Smooth muscle cell (in vitro differentiated cells): ENCODE results near the gene NME2. TPM values are rescaled to one million over a fixed set of nuclear protein-coding genes. Genes with fewer than 3 reads are reported as not detected.

Source experiments
- DNase-seq: peaks from one replicate; lab custom pipeline; 2025; ENCODE audit not compliant: unreplicated experiment; lab: John Stamatoyannopoulos, UW
- H2AFZ ChIP-seq: fragments of 200-600 bp; sonication (generic); 2 replicates; pipeline ENCODE4 v1.6.0; 2016; ENCODE audit warnings: antibody characterized with exemption, low read depth, mild to moderate bottlenecking
- H3F3A ChIP-seq: fragments of 200-600 bp; sonication (generic); 2 replicates; pipeline ENCODE4 v1.6.0; 2017; ENCODE audit warnings: antibody characterized with exemption, low read depth
- H3K27ac ChIP-seq: fragments of 200-600 bp; sonication (generic); 2 replicates; pipeline ENCODE4 v1.5.1; 2016; ENCODE audit warnings: low read depth, mild to moderate bottlenecking
- H3K27me3 ChIP-seq: fragments of 200-600 bp; sonication (generic); 2 replicates; pipeline ENCODE4 v1.6.1; 2016; ENCODE audit warnings: low read depth, mild to moderate bottlenecking
- H3K36me3 ChIP-seq: fragments of 200-600 bp; sonication (generic); 2 replicates; pipeline ENCODE4 v1.5.1; 2016; ENCODE audit warnings: low read depth
- H3K4me1 ChIP-seq: fragments of 200-600 bp; sonication (generic); 2 replicates; pipeline ENCODE4 v1.5.1; 2016; ENCODE audit warnings: low read depth
- H3K4me2 ChIP-seq: fragments of 200-600 bp; sonication (generic); 2 replicates; pipeline ENCODE4 v1.6.0; 2016; ENCODE audit warnings: mild to moderate bottlenecking
- H3K4me3 ChIP-seq: fragments of 200-600 bp; sonication (generic); 2 replicates; pipeline ENCODE4 v1.5.1; 2016; ENCODE audit warnings: mild to moderate bottlenecking
- H3K79me2 ChIP-seq: fragments of 200-600 bp; sonication (generic); 2 replicates; pipeline ENCODE4 v1.6.0; 2016; ENCODE audit warnings: low read depth, mild to moderate bottlenecking
- H3K9ac ChIP-seq: fragments of 200-600 bp; sonication (generic); 2 replicates; pipeline ENCODE4 v1.6.0; 2016; ENCODE audit warnings: low read depth
- H3K9me3 ChIP-seq: fragments of 200-600 bp; sonication (generic); replicated peaks from 2 replicates; pipeline ENCODE4 v1.5.1; 2016; ENCODE audit warnings: low read depth
- H4K20me1 ChIP-seq: fragments of 200-600 bp; sonication (generic); 2 replicates; pipeline ENCODE4 v1.6.0; 2016; ENCODE audit warnings: low read depth
- CTCF ChIP-seq: fragments of 200-600 bp; sonication (generic); IDR thresholded peaks from 2 replicates; pipeline ENCODE4 v1.5.1; 2017; ENCODE audit warnings: borderline replicate concordance, mild to moderate bottlenecking, antibody characterized with exemption; ENCODE audit not compliant: insufficient read depth, poor library complexity, severe bottlenecking
- WGBS: methylation state at CpG from one replicate; pipeline ENCODE4 v1.1.7; 2016; ENCODE audit warnings: low lambda C conversion rate; 5-methylcytosine and 5-hydroxymethylcytosine counted together
- polyA plus RNA-seq: library from polyadenylated mRNA; unstranded; fragments of >200 nt; fragmentation: Nextera tagmentation; extraction: Ambion mirVana; gene quantifications from 2 replicates; pipeline ENCODE4 v1.2.1, GENCODE V29; 2016
- total RNA-seq: library from RNA; depleted of rRNA; stranded (reverse); fragments of >200 nt; gene quantifications from 2 replicates; pipeline ENCODE4 v1.2.3, GENCODE V29; 2014

The NME2 gene
- total and polyA plus RNA-seq, 2 experiments from 2014 or later = 496 to 675 TPM

GRCh38 chr17:51191895-51192294 is 25.7 kb downstream of the NME2 start:
- Histone ChIP-seq H3K27ac (no peak overlapping the region), H3K27me3 (no peaks in the 10 kb centered on the region), H3K4me2 (no peak overlapping the region), H3K9me3 (no peaks in the 10 kb centered on the region), H3K79me2 (no peaks in the 10 kb centered on the region), H3K9ac (no peak overlapping the region), H3F3A (no peaks in the 10 kb centered on the region), H2AFZ (no peak overlapping the region), H3K4me3 (no peak overlapping the region), H3K36me3 (peaks cover 17% of the 10 kb centered on the region), H3K4me1 (no peaks in the 10 kb centered on the region), H4K20me1 (no peaks in the 10 kb centered on the region)
- no peak for TF ChIP-seq CTCF
- DNase-seq = no peak
- WGBS = 92% methylated on average over 2 of the region's 2 CpGs

- Histone ChIP-seq H4K20me1 (no peaks in the 10 kb centered on the region), H3K4me3 (no peak overlapping the region), H3K27me3 (no peaks in the 10 kb centered on the region), H3K27ac (no peak overlapping the region), H3F3A (no peaks in the 10 kb centered on the region), H3K4me2 (no peak overlapping the region), H3K4me1 (no peaks in the 10 kb centered on the region), H3K79me2 (no peaks in the 10 kb centered on the region), H3K9ac (no peak overlapping the region), H3K9me3 (no peaks in the 10 kb centered on the region), H2AFZ (no peak overlapping the region), H3K36me3 (peaks cover 12% of the 10 kb centered on the region)
- no peak for DNase-seq
- TF ChIP-seq CTCF = no peak
- WGBS = over 99% methylated on average over 4 of the region's 4 CpGs
Measured at GRCh38 chr17:51197754-51198153, 31.5 kb downstream of the NME2 start.

- no peak for TF ChIP-seq CTCF
- no peaks in the 10 kb centered on the region for H4K20me1 ChIP-seq
Measured at GRCh38 chr17:51200295-51200694, 34.1 kb downstream of the NME2 start.

GRCh38 chr17:51200846-51201245 is 34.6 kb downstream of the NME2 start:
- H3K4me3 ChIP-seq = no peak overlapping the region
- WGBS = 96% methylated on average over 2 of the region's 2 CpGs
- no peak for TF ChIP-seq CTCF
- H4K20me1 ChIP-seq = no peaks in the 10 kb centered on the region
- no peaks in the 10 kb centered on the region for H3K79me2 ChIP-seq
- no peak overlapping the region for H3K4me2 ChIP-seq
- no peaks in the 10 kb centered on the region for H3K27me3 ChIP-seq
- no peak overlapping the region for H3K9ac ChIP-seq
- no peaks in the 10 kb centered on the region for H3K4me1 ChIP-seq
- DNase-seq = no peak
- H3F3A ChIP-seq = no peaks in the 10 kb centered on the region
- no peaks in the 10 kb centered on the region for H3K9me3 ChIP-seq
- no peak overlapping the region for H3K27ac ChIP-seq
- no peak overlapping the region for H2AFZ ChIP-seq
- peaks cover 19% of the 10 kb centered on the region for H3K36me3 ChIP-seq

More at GRCh38 chr17:51200295-51200694, 34.1 kb downstream of the NME2 start:
- no peak for DNase-seq
- no peaks in the 10 kb centered on the region for H3K27me3 ChIP-seq
- no peak overlapping the region for H2AFZ ChIP-seq
- peaks cover 19% of the 10 kb centered on the region for H3K36me3 ChIP-seq
- H3F3A ChIP-seq = no peaks in the 10 kb centered on the region
- no peak overlapping the region for H3K4me2 ChIP-seq
- H3K79me2 ChIP-seq = no peaks in the 10 kb centered on the region
- no peaks in the 10 kb centered on the region for H3K4me1 ChIP-seq
- WGBS = 86% methylated on average over 6 of the region's 6 CpGs
- no peaks in the 10 kb centered on the region for H3K9me3 ChIP-seq
- H3K4me3 ChIP-seq = no peak overlapping the region
- no peak overlapping the region for H3K9ac ChIP-seq
- H3K27ac ChIP-seq = no peak overlapping the region
